Neural cell (in vitro differentiated cells): ENCODE results near the gene PYGB. TPM values are rescaled to one million over a fixed set of nuclear protein-coding genes. Genes with fewer than 3 reads are reported as not detected.

ENCODE experiments used
- H2AFZ ChIP-seq: fragments of 200-600, 300-800 bp; sonication (generic), shearing (Covaris generic); 2 replicates; pipeline ENCODE4 v1.6.0; 2014; ENCODE audit warnings: low read depth, mild to moderate bottlenecking, antibody characterized with exemption, low read length, moderate library complexity
- H3F3A ChIP-seq: fragments of 200-600 bp; shearing (Covaris generic); 2 replicates; pipeline ENCODE4 v1.6.1; 2016; ENCODE audit warnings: mild to moderate bottlenecking, moderate library complexity, mixed read lengths, antibody characterized with exemption, low read length; ENCODE audit not compliant: insufficient read depth, poor library complexity, severe bottlenecking
- H3K27ac ChIP-seq: fragments of 200-600, 300-800 bp; sonication (generic), shearing (Covaris generic); 2 replicates; pipeline ENCODE4 v1.5.1; 2014; ENCODE audit warnings: mild to moderate bottlenecking, low read length, moderate library complexity
- H3K27me3 ChIP-seq: fragments of 300-800, 200-600 bp; sonication (generic), shearing (Covaris generic); 2 replicates; pipeline ENCODE4 v1.6.0; 2014; ENCODE audit warnings: mild to moderate bottlenecking, low read depth, low read length, moderate library complexity; ENCODE audit not compliant: insufficient read depth
- H3K36me3 ChIP-seq: fragments of 300-800, 200-600 bp; sonication (generic), shearing (Covaris generic); 2 replicates; pipeline ENCODE4 v1.5.1; 2014; ENCODE audit warnings: mild to moderate bottlenecking, antibody characterized with exemption, low read length, moderate library complexity; ENCODE audit not compliant: insufficient read depth
- H3K4me2 ChIP-seq: fragments of 300-800, 200-600 bp; sonication (generic), shearing (Covaris generic); 2 replicates; pipeline ENCODE4 v1.6.0; 2014; ENCODE audit warnings: mild to moderate bottlenecking, low read length
- H3K4me3 ChIP-seq: fragments of 300-800, 200-600 bp; sonication (generic), shearing (Covaris generic); 2 replicates; pipeline ENCODE4 v1.5.1; 2014; ENCODE audit warnings: mild to moderate bottlenecking, low read length, moderate library complexity
- H3K79me2 ChIP-seq: fragments of 200-600 bp; shearing (Covaris generic); replicated peaks from 2 replicates; pipeline ENCODE4 v1.6.0; 2014; ENCODE audit warnings: mild to moderate bottlenecking, low read length, moderate library complexity; ENCODE audit not compliant: insufficient read depth
- H3K9ac ChIP-seq: fragments of 300-800, 200-600 bp; sonication (generic), shearing (Covaris generic); 2 replicates; pipeline ENCODE4 v1.6.1; 2016; ENCODE audit warnings: mild to moderate bottlenecking, low read length, mixed read lengths
- H3K9me2 ChIP-seq: fragments of 200-600 bp; shearing (Covaris generic); 2 replicates; pipeline ENCODE4 v1.6.1; 2016; ENCODE audit warnings: mild to moderate bottlenecking, low read length, mixed read lengths; ENCODE audit not compliant: insufficient read depth
- H3K9me3 ChIP-seq: fragments of 200-600, 300-800 bp; sonication (generic), shearing (Covaris generic); 2 replicates; pipeline ENCODE4 v1.6.1; 2016; ENCODE audit warnings: mild to moderate bottlenecking, mixed run types, low read length, moderate library complexity, mixed read lengths
- H4K20me1 ChIP-seq: fragments of 200-600 bp; shearing (Covaris generic); 2 replicates; pipeline ENCODE4 v1.6.1; 2016; ENCODE audit warnings: mild to moderate bottlenecking, mixed run types; ENCODE audit not compliant: insufficient read depth
- EP300 ChIP-seq: fragments of 450-650 bp; conservative IDR thresholded peaks from 2 replicates; pipeline ENCODE4 v1.6.1; 2014; ENCODE audit warnings: antibody characterized with exemption, mild to moderate bottlenecking, moderate library complexity; ENCODE audit not compliant: poor library complexity, severe bottlenecking
- EZH2 ChIP-seq: fragments of 200-600, 300-800 bp; shearing (Covaris generic), sonication (generic); IDR thresholded peaks from 2 replicates; pipeline ENCODE4 v1.6.1; 2014; ENCODE audit warnings: antibody characterized with exemption, low read length, borderline replicate concordance, mild to moderate bottlenecking; ENCODE audit not compliant: insufficient read depth, poor library complexity, severe bottlenecking
- MXI1 ChIP-seq: fragments of 450-650 bp; conservative IDR thresholded peaks from 2 replicates; pipeline ENCODE4 v1.6.1; 2014; ENCODE audit warnings: antibody characterized with exemption, mild to moderate bottlenecking; ENCODE audit not compliant: poor library complexity, severe bottlenecking
- POLR2AphosphoS5 ChIP-seq: IDR thresholded peaks from 2 replicates; pipeline ENCODE4 v1.6.1; 2012
- RAD21 ChIP-seq: fragments of 450-650 bp; conservative IDR thresholded peaks from 2 replicates; pipeline ENCODE4 v1.6.1; 2014; ENCODE audit warnings: antibody characterized with exemption, mild to moderate bottlenecking, moderate library complexity
- SMC3 ChIP-seq: fragments of 450-650 bp; conservative IDR thresholded peaks from 2 replicates; pipeline ENCODE4 v1.6.1; 2014; ENCODE audit warnings: antibody characterized with exemption, mild to moderate bottlenecking, moderate library complexity; ENCODE audit not compliant: poor library complexity
- TAF1 ChIP-seq: IDR thresholded peaks from 2 replicates; pipeline ENCODE4 v1.6.1; 2012; ENCODE audit warnings: low read depth
- polyA plus RNA-seq: library from polyadenylated mRNA; depleted of rRNA; stranded (reverse); fragments of >200 nt; gene quantifications from 2 replicates; pipeline ENCODE4 v1.2.3, GENCODE V29; 2014
- TF ChIP-seq, protein P1 (sequence below): fragments of 450-650 bp; IDR thresholded peaks from 2 replicates; pipeline ENCODE4 v1.5.1; 2014; ENCODE audit warnings: antibody characterized with exemption, mild to moderate bottlenecking, moderate library complexity; ENCODE audit not compliant: poor library complexity, severe bottlenecking
- TF ChIP-seq, protein P2 (sequence below): IDR thresholded peaks from 2 replicates; pipeline ENCODE4 v1.6.1; 2012; ENCODE audit warnings: borderline replicate concordance

Gene PYGB
- polyA plus RNA-seq, 1 donor from 2014 or later: 70.5 TPM

DNA sequence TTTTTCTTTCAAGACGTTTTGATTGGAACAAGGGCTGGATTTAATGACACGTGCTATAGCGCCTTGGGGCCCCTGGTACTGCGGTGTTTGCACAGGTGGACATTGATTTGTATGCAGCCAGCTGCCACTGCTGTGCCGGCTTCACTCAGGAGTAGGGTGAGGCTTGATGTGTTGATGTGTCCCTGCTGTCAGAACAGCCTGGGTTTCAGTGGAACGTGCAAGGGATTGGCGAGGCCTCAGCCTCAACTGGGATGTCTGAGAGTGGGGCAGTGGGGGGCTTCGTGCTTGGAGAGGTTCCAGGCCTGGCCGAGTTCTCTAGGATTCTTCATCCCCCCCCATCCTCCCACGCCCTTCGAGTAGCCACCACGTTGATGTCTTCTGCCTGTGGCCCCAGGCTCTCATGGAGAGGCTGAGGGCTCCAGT, 23.0 kb downstream of the PYGB start:
- H3K36me3 ChIP-seq: peaks cover 7% of the 10 kb centered on the region
- no peak overlapping the region for H2AFZ ChIP-seq
- H3K4me2 ChIP-seq: no peak overlapping the region
- no peaks in the 10 kb centered on the region for H3K9me2 ChIP-seq
- H3F3A ChIP-seq: no peaks in the 10 kb centered on the region
- H3K27ac ChIP-seq: no peak overlapping the region
- no peak overlapping the region for H3K9ac ChIP-seq
- TF ChIP-seq, protein P1, sequence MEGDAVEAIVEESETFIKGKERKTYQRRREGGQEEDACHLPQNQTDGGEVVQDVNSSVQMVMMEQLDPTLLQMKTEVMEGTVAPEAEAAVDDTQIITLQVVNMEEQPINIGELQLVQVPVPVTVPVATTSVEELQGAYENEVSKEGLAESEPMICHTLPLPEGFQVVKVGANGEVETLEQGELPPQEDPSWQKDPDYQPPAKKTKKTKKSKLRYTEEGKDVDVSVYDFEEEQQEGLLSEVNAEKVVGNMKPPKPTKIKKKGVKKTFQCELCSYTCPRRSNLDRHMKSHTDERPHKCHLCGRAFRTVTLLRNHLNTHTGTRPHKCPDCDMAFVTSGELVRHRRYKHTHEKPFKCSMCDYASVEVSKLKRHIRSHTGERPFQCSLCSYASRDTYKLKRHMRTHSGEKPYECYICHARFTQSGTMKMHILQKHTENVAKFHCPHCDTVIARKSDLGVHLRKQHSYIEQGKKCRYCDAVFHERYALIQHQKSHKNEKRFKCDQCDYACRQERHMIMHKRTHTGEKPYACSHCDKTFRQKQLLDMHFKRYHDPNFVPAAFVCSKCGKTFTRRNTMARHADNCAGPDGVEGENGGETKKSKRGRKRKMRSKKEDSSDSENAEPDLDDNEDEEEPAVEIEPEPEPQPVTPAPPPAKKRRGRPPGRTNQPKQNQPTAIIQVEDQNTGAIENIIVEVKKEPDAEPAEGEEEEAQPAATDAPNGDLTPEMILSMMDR: no peak
- TF ChIP-seq TAF1: no peak
- TF ChIP-seq EP300: no peak
- TF ChIP-seq MXI1: no peak
- TF ChIP-seq EZH2: no peak
- no peak for TF ChIP-seq SMC3
- no peak for TF ChIP-seq RAD21
- no peak for TF ChIP-seq POLR2AphosphoS5
- TF ChIP-seq, protein P2, sequence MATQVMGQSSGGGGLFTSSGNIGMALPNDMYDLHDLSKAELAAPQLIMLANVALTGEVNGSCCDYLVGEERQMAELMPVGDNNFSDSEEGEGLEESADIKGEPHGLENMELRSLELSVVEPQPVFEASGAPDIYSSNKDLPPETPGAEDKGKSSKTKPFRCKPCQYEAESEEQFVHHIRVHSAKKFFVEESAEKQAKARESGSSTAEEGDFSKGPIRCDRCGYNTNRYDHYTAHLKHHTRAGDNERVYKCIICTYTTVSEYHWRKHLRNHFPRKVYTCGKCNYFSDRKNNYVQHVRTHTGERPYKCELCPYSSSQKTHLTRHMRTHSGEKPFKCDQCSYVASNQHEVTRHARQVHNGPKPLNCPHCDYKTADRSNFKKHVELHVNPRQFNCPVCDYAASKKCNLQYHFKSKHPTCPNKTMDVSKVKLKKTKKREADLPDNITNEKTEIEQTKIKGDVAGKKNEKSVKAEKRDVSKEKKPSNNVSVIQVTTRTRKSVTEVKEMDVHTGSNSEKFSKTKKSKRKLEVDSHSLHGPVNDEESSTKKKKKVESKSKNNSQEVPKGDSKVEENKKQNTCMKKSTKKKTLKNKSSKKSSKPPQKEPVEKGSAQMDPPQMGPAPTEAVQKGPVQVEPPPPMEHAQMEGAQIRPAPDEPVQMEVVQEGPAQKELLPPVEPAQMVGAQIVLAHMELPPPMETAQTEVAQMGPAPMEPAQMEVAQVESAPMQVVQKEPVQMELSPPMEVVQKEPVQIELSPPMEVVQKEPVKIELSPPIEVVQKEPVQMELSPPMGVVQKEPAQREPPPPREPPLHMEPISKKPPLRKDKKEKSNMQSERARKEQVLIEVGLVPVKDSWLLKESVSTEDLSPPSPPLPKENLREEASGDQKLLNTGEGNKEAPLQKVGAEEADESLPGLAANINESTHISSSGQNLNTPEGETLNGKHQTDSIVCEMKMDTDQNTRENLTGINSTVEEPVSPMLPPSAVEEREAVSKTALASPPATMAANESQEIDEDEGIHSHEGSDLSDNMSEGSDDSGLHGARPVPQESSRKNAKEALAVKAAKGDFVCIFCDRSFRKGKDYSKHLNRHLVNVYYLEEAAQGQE: no peak
- H3K79me2 ChIP-seq: peaks cover 7% of the 10 kb centered on the region
- H3K9me3 ChIP-seq: peaks cover 3% of the 10 kb centered on the region
- no peaks in the 10 kb centered on the region for H3K27me3 ChIP-seq
- H3K4me3 ChIP-seq: no peak overlapping the region
- no peaks in the 10 kb centered on the region for H4K20me1 ChIP-seq

GRCh38 chr20:25271486-25272222, 23.8 kb downstream of the PYGB start:
- Histone ChIP-seq H3K9me3 (peaks cover 3% of the 10 kb centered on the region), H3K27ac (no peak overlapping the region), H3F3A (no peaks in the 10 kb centered on the region), H3K79me2 (peaks cover under 1% of the 10 kb centered on the region), H3K9me2 (no peaks in the 10 kb centered on the region), H3K4me3 (no peak overlapping the region), H3K36me3 (peaks cover 7% of the 10 kb centered on the region), H3K27me3 (no peaks in the 10 kb centered on the region), H2AFZ (no peak overlapping the region), H3K9ac (no peak overlapping the region), H4K20me1 (no peaks in the 10 kb centered on the region), H3K4me2 (no peak overlapping the region)
- TF ChIP-seq EZH2 (no peak), POLR2AphosphoS5 (no peak), MXI1 (no peak), SMC3 (no peak), EP300 (no peak), RAD21 (no peak), TAF1 (no peak)
- TF ChIP-seq, protein P2: no peak
- TF ChIP-seq, protein P1: no peak
